Stimulated activated CD4-positive, alpha-beta T cell treated with anti-CD3 and anti-CD28 coated beads, Interleukin-15, amount 100 ng/mL, for 1 hour (primary cell): ENCODE measurements around the gene SNX21.
A peak's percentile ranks its signal among the peaks of the same experiment; 100 is the strongest.

Source experiments
- DNase-seq, 2 donors: peaks; one replicate each; pipeline ENCODE4 v3.0.0-alpha.2; 2020; ENCODE audit warnings: low read depth in 1 of 2, low spot score in 1 of 2

The SNX21 gene

GRCh38 chr20:45878076-45878761 lies 44.6 kb downstream of the SNX21 start:
- no peak for DNase-seq

GRCh38 chr20:45880988-45881788 lies 47.6 kb downstream of the SNX21 start, which contains the start of gene ZSWIM1:
TSS of gene ZSWIM1 (plus strand) at chr20:45881227. CDS start at chr20:45882593, 1,366 bp downstream.
- DNase-seq: peak; percentile 94 to 98

GRCh38 chr20:45882469-45883099 lies 49.0 kb downstream of the SNX21 start:
- DNase-seq: no peak

- DNase-seq: no peak
These were observed 49.5 kb downstream of the SNX21 start for GRCh38 chr20:45883100-45883469.

- DNase-seq: no peak
These were observed 53.2 kb downstream of the SNX21 start for GRCh38 chr20:45886590-45887345.

GRCh38 chr20:45887346-45887715 lies 53.7 kb downstream of the SNX21 start, which contains the start of gene SPATA25:
TSS of gene SPATA25 (minus strand) at chr20:45887622. CDS start at chr20:45887590, 32 bp downstream.
- no peak for DNase-seq

GRCh38 chr20:45888681-45889080 lies 55.1 kb downstream of the SNX21 start:
- DNase-seq: no peak

GRCh38 chr20:45890077-45890984 lies 56.7 kb downstream of the SNX21 start:
- peak in 1 of 2 donors; percentile 27 for DNase-seq

GRCh38 chr20:45890985-45891983 lies 57.7 kb downstream of the SNX21 start, which contains the start of the genes CTSA and NEURL2:
TSS of gene CTSA (plus strand) at chr20:45891335. CDS start at chr20:45891569, 234 bp downstream.
TSS of gene NEURL2 (minus strand) at chr20:45891208. CDS start at chr20:45890991, 217 bp downstream.
- DNase-seq: peak; percentile 70 to 76

- DNase-seq: no peak
These were observed 58.6 kb downstream of the SNX21 start for GRCh38 chr20:45892049-45892825.
